T-helper 2 cell treated with Interferon-gamma antibody and Interleukin-4, amounts not matched to agents 5 μg/mL and 100 μg/mL, for 36 hours (primary cell): ENCODE data around the gene ZC3H18.

ENCODE experiments used
- DNase-seq: peaks from one replicate; pipeline ENCODE4 v3.0.0; 2021; ENCODE audit warnings: low spot score
- H3K27ac Mint-ChIP-seq: one replicate; pipeline ENCODE4 v1.8.0; 2021; ENCODE audit warnings: mild to moderate bottlenecking, mixed read lengths
- H3K27me3 Mint-ChIP-seq: one replicate; pipeline ENCODE4 v1.8.0; 2021; ENCODE audit warnings: low read depth, mixed read lengths
- H3K36me3 Mint-ChIP-seq: one replicate; pipeline ENCODE4 v1.8.0; 2021; ENCODE audit warnings: low read depth, mixed read lengths
- H3K4me1 Mint-ChIP-seq: one replicate; pipeline ENCODE4 v1.8.0; 2021; ENCODE audit warnings: low read depth, mixed read lengths
- H3K4me3 Mint-ChIP-seq: one replicate; pipeline ENCODE4 v1.8.0; 2022; ENCODE audit warnings: mild to moderate bottlenecking, moderate library complexity, mixed read lengths
- H3K9me3 Mint-ChIP-seq: one replicate; pipeline ENCODE4 v1.8.0; 2021; ENCODE audit warnings: mixed read lengths

The ZC3H18 gene

GRCh38 chr16:88576307-88576706, 6.1 kb downstream of the ZC3H18 start:
- H3K9me3 Mint-ChIP-seq, result no peaks in the 10 kb centered on the region
- H3K4me1 Mint-ChIP-seq, result peaks cover 16% of the 10 kb centered on the region
- DNase-seq, result no peak
- no peaks in the 10 kb centered on the region for H3K27me3 Mint-ChIP-seq
- H3K36me3 Mint-ChIP-seq, result peaks cover 60% of the 10 kb centered on the region
- H3K27ac Mint-ChIP-seq, result no peak overlapping the region
- H3K4me3 Mint-ChIP-seq, result no peak overlapping the region

DNA sequence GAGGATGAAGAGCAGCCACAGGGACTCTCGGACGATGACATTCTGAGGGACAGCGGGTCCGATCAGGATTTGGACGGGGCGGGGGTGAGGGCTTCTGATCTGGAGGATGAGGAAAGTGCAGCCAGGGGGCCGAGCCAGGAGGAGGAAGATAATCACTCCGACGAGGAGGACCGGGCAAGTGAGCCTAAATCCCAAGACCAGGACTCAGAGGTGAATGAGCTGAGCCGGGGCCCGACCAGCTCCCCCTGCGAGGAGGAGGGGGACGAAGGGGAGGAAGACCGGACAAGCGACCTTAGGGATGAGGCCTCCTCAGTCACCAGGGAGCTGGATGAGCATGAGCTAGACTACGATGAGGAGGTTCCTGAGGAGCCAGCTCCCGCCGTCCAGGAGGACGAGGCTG, 7.0 kb downstream of the ZC3H18 start:
- Mint-ChIP-seq H3K4me3 (no peak overlapping the region), H3K9me3 (no peaks in the 10 kb centered on the region), H3K36me3 (peaks cover 60% of the 10 kb centered on the region), H3K27me3 (no peaks in the 10 kb centered on the region), H3K27ac (peak overlapping the region; percentile 77), H3K4me1 (peaks cover 8% of the 10 kb centered on the region)
- no peak for DNase-seq

DNA sequence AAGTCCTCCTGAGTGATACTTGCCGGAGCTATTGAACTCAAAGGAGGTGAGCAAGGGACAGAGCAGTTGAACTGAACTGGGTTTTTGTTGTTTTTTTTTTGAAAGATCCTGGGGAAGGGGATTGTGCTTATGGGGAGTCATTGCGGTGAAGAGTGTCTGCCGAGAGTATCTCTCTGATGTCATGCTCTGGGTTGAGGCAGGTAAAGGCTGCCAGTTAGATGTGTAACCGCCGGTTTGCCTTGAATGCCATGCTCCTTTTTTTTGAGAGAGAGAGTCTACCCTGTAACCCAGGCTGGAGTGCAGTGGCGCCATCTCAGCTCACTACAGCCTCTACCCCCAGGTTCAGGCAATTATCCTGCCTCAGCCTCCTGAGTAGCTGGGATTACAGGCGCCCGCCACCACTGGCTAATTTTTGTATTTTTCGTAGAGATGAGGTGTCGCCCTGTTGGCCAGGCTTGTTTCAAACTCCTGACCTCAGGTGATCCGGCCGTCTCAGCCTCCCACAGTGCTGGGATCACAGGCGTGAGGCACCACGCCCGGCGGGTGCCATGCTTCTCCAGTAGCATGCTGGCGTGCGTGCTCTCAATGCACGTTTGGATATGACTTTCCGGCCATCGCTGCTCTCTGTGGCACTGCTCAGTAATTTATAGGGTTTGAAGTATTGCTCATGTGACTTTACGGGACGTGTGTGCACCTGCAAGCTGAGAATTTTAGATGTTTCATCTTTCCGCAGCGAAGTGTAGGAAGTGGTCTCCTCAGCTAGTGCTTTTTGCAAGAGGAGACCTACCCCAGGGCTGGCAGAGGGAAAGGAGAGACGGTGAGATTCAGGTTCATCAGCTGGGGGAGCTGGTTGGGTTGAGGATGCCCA, 8.5 kb downstream of the ZC3H18 start:
- peaks cover 4% of the 10 kb centered on the region for H3K4me1 Mint-ChIP-seq
- H3K9me3 Mint-ChIP-seq, result no peaks in the 10 kb centered on the region
- no peak for DNase-seq
- H3K27me3 Mint-ChIP-seq, result no peaks in the 10 kb centered on the region
- H3K27ac Mint-ChIP-seq, result peak overlapping the region; percentile 24
- no peak overlapping the region for H3K4me3 Mint-ChIP-seq
- H3K36me3 Mint-ChIP-seq, result peaks cover 57% of the 10 kb centered on the region

DNA sequence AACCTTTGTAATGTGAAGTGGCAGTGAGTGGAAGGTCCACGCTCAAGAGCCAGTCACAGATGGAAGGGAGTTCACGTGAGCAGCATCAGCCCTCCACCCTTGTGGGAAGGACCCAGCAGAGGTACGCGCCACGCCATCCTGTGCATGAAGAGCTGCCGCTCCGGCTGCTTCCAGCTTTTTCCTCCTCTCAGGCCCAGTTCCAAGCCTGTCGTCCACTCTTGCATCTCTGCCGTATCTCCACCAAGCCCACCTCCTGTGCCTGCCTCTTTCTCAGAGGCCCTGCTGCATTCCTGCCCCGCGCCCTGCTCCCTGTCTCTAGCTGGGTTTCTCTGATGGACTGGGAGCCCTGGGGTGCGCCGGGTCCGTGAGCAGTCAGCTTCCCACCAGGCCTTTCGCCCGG, 10.2 kb downstream of the ZC3H18 start:
- no peak for DNase-seq
- Mint-ChIP-seq H3K36me3 (peaks cover 52% of the 10 kb centered on the region), H3K9me3 (no peaks in the 10 kb centered on the region), H3K4me1 (peaks cover 8% of the 10 kb centered on the region), H3K27ac (no peak overlapping the region), H3K27me3 (no peaks in the 10 kb centered on the region), H3K4me3 (no peak overlapping the region)

DNA sequence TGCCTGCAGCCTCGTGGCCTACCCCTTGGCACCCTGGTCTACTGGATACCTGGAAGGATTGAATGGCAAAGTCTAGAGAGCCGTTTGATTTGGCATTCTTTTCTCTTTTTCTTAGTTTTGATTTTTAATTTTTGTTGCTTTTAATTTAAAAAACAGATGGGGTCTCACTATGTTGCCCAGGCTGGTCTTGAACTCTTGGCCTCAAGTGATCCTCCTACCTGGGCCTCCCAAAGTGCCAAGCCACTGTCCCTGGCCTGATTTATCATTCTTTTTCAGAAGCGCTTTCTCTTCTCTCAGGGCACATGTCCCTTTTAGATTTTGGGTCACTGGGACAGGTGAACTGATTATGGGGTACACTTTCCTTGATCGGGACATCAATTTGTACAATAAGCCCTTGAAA, 10.8 kb downstream of the ZC3H18 start:
- peaks cover 12% of the 10 kb centered on the region for H3K4me1 Mint-ChIP-seq
- H3K36me3 Mint-ChIP-seq, result peaks cover 53% of the 10 kb centered on the region
- no peak overlapping the region for H3K27ac Mint-ChIP-seq
- no peaks in the 10 kb centered on the region for H3K9me3 Mint-ChIP-seq
- no peaks in the 10 kb centered on the region for H3K27me3 Mint-ChIP-seq
- DNase-seq, result no peak
- H3K4me3 Mint-ChIP-seq, result no peak overlapping the region

DNA sequence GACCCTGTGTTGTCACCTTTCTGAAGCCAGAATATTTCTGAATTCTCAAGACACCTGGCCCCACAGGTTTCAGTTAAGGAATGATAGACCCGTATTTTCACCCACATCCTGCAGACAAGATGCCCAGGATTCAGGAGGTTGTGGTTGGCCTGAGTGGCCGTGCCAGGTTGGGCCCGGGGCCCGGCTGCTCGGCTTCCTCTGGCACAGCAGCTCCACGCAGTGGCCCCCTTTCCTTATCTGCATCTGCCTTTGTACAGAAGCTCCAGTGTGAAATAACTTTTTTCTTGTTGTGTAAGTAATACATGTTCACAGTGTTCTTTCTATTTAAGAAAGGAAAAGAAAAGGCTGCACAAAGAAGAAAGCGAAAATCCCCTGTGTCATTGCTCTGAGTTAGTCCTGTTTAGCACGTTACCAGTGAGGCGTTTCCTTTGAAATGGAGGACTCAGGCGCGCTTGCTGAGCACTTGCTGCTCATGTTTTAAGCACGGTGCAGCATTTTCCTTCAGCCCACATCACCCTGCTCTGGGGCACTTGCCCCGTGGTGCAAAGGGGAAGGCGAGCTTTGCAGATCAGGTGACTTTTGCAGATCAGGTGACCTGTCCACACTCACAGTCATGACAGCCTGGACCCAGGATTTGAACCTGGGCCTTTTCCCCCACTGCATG, 12.8 kb downstream of the ZC3H18 start:
- Mint-ChIP-seq H3K4me1 (peaks cover 26% of the 10 kb centered on the region), H3K27ac (no peak overlapping the region), H3K36me3 (peaks cover 54% of the 10 kb centered on the region), H3K9me3 (no peaks in the 10 kb centered on the region), H3K4me3 (no peak overlapping the region), H3K27me3 (no peaks in the 10 kb centered on the region)
- DNase-seq, result no peak

- H3K36me3 Mint-ChIP-seq, result peaks cover 59% of the 10 kb centered on the region
Measured at GRCh38 chr16:88584676-88585075, 14.5 kb downstream of the ZC3H18 start.

DNA sequence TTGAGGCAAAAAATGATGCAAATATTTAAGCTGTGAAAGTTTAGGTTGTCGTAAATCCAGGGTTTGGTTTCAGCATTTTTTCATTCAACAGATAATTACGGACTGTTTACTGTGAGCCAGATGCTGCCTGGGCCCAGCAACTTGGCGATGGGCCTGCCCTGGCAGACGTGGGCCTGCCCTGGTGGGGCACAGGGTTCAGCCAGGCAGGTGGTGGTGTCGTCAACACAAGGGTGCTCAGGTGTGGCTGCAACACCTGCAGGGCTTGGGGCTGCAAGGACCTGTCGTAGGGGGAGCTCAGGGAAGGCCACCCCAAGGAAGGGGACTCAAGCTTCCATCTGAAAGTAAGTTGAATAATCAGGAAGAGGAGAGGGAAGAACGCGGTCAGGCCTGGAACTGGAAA, 15.1 kb downstream of the ZC3H18 start:
- Mint-ChIP-seq H3K4me3 (no peak overlapping the region), H3K27me3 (no peaks in the 10 kb centered on the region), H3K4me1 (peaks cover 45% of the 10 kb centered on the region), H3K36me3 (peaks cover 62% of the 10 kb centered on the region), H3K27ac (peak overlapping the region; percentile 26), H3K9me3 (no peaks in the 10 kb centered on the region)
- DNase-seq, result no peak

More at GRCh38 chr16:88584676-88585075, 14.5 kb downstream of the ZC3H18 start:
- Mint-ChIP-seq H3K4me1 (peaks cover 41% of the 10 kb centered on the region), H3K27ac (peak overlapping the region; percentile 19), H3K9me3 (no peaks in the 10 kb centered on the region), H3K4me3 (no peak overlapping the region), H3K27me3 (no peaks in the 10 kb centered on the region)
- no peak for DNase-seq

DNA sequence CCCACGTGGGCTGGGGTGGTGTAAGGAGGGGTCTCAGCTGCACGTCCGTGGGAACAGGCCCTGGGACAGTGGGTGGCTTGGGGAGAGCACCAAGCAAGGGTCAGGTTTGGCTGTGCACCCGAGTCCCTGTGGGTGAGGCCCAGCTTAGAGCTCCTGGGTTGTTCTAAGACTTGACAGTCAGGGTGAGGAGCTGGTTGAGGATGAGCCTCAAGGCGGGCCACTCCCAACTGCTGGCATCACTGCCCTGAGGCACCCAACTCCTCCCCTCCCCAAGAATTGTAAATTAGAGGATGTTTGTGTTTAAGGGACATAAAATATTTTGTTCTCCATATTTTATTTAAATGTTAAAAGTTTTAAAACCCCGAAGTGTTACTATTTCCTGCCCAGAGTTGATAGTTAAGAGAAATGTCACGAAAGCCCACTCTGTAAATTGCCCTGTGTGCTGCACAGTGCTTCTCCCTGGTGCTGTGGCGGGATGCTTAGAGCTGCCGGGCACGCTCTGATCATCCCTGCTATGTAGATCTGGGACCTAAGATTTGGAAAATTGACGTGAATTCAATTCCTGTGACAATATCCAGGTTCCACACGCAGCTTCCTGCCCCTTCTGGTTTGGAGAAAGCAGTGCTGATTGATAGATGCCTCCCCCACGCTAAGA, 15.9 kb downstream of the ZC3H18 start:
- no peaks in the 10 kb centered on the region for H3K27me3 Mint-ChIP-seq
- peak overlapping the region; percentile 22 for H3K27ac Mint-ChIP-seq
- peaks cover 58% of the 10 kb centered on the region for H3K36me3 Mint-ChIP-seq
- no peaks in the 10 kb centered on the region for H3K9me3 Mint-ChIP-seq
- no peak overlapping the region for H3K4me3 Mint-ChIP-seq
- peaks cover 46% of the 10 kb centered on the region for H3K4me1 Mint-ChIP-seq
- DNase-seq, result no peak

DNA sequence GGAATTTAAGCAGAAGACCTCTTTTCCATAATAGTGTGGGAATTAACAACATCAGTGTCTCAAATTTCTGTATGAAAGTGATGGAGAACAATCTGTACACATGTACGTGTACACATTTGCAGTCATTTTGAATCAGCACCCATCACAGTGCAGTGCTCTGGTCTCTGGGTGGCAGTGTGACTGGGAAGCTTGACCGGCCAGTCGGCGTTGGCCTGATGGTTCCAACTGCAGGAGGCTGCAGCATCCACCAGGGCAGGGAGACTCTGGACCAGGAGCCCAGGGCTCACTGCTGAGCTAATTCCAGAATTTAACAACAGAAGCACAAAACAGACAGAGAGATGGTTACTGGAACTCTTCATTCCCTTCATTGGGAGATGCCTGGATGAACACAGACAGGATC, 17.9 kb downstream of the ZC3H18 start:
- H3K27me3 Mint-ChIP-seq, result no peaks in the 10 kb centered on the region
- H3K9me3 Mint-ChIP-seq, result no peaks in the 10 kb centered on the region
- DNase-seq, result no peak
- H3K27ac Mint-ChIP-seq, result peak overlapping the region; percentile 90
- H3K4me3 Mint-ChIP-seq, result peak overlapping the region; percentile 60
- peaks cover 60% of the 10 kb centered on the region for H3K36me3 Mint-ChIP-seq
- H3K4me1 Mint-ChIP-seq, result peaks cover 57% of the 10 kb centered on the region

- Mint-ChIP-seq H3K4me3 (peak overlapping the region; percentile 60), H3K27ac (peak overlapping the region; percentile 90), H3K4me1 (peaks cover 55% of the 10 kb centered on the region), H3K36me3 (peaks cover 61% of the 10 kb centered on the region), H3K27me3 (no peaks in the 10 kb centered on the region), H3K9me3 (no peaks in the 10 kb centered on the region)
- no peak for DNase-seq
Measured at GRCh38 chr16:88588754-88589153, 18.6 kb downstream of the ZC3H18 start.

DNA sequence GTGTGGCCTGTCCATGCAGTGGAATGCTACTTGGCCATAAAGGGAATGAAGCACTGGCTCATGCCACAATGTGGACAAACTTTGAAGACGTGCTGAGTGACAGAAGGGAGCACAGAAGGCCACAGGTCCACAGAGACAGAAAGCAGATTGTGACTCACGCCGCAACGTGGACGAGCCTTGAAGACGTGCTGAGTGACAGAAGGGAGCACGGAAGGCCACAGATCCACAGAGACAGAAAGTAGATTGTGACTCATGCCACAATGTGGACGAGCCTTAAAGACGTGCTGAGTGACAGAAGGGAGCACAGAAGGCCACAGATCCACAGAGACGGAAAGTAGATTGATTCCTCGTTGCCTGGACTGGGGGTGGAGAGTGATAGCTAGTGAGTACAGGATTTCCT, 19.2 kb downstream of the ZC3H18 start:
- peak overlapping the region; percentile 90 for H3K27ac Mint-ChIP-seq
- peaks cover 55% of the 10 kb centered on the region for H3K4me1 Mint-ChIP-seq
- no peaks in the 10 kb centered on the region for H3K27me3 Mint-ChIP-seq
- DNase-seq, result peak; percentile 27
- H3K9me3 Mint-ChIP-seq, result no peaks in the 10 kb centered on the region
- H3K36me3 Mint-ChIP-seq, result peaks cover 62% of the 10 kb centered on the region
- peak overlapping the region; percentile 60 for H3K4me3 Mint-ChIP-seq

DNA sequence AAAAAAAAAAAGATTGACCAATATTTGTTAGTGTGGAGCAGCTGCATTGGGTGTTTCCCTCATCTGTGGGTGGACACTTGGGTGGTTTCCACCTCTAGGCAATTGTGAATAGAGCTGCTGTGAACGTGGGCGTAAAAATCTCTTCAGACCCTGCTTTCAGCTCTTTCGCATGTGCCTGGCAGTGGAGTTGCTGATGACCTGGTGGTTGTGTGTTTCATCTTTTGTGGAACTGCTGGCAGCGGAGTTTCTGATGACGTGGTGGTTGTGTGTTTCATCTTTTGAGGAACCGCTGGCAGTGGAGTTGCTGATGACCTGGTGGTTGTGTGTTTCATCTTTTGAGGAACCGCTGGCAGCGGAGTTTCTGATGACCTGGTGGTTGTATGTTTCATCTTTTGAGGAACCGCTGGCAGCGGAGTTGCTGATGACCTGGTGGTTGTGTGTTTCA, 21.4 kb downstream of the ZC3H18 start:
- Mint-ChIP-seq H3K4me3 (peak overlapping the region; percentile 49), H3K9me3 (no peaks in the 10 kb centered on the region), H3K4me1 (peaks cover 44% of the 10 kb centered on the region), H3K27ac (peak overlapping the region; percentile 74), H3K27me3 (no peaks in the 10 kb centered on the region), H3K36me3 (peaks cover 61% of the 10 kb centered on the region)
- DNase-seq, result peak; percentile 62

GRCh38 chr16:88593061-88593460, 22.9 kb downstream of the ZC3H18 start:
- DNase-seq, result no peak
- peaks cover 34% of the 10 kb centered on the region for H3K4me1 Mint-ChIP-seq
- H3K4me3 Mint-ChIP-seq, result no peak overlapping the region
- peaks cover 50% of the 10 kb centered on the region for H3K36me3 Mint-ChIP-seq
- no peaks in the 10 kb centered on the region for H3K9me3 Mint-ChIP-seq
- H3K27ac Mint-ChIP-seq, result peak overlapping the region; percentile 26
- H3K27me3 Mint-ChIP-seq, result no peaks in the 10 kb centered on the region
